HFFc6 (cell line): ENCODE data around the gene TUNAR. TPM values are rescaled to one million over a fixed set of nuclear protein-coding genes. Genes with fewer than 3 reads are reported as not detected.
A peak's percentile ranks its signal among the peaks of the same experiment; 100 is the strongest.

ENCODE experiments used
- DNase-seq: peaks from one replicate; pipeline ENCODE4 v3.0.0-alpha.2; 2018
- H3K27ac Mint-ChIP-seq: 2 replicates; pipeline ENCODE4 v1.8.0; 2020; ENCODE audit warnings: mild to moderate bottlenecking, mixed read lengths
- H3K27me3 Mint-ChIP-seq: 2 replicates; pipeline ENCODE4 v1.8.0; 2021; ENCODE audit warnings: mild to moderate bottlenecking, moderate library complexity, mixed read lengths; ENCODE audit not compliant: insufficient read depth
- H3K36me3 Mint-ChIP-seq: 2 replicates; pipeline ENCODE4 v1.8.0; 2021; ENCODE audit warnings: low read depth, mixed read lengths
- H3K4me1 Mint-ChIP-seq: 2 replicates; pipeline ENCODE4 v1.8.0; 2020; ENCODE audit warnings: low read depth, mixed read lengths
- H3K4me3 Mint-ChIP-seq: 2 replicates; pipeline ENCODE4 v1.8.0; 2020; ENCODE audit warnings: mild to moderate bottlenecking, moderate library complexity, mixed read lengths
- H3K9me3 Mint-ChIP-seq: 2 replicates; pipeline ENCODE4 v1.8.0; 2020; ENCODE audit warnings: mild to moderate bottlenecking, mixed read lengths
- total RNA-seq, 6 experiments: library from RNA; stranded (reverse); fragmentation: NEBNext Ultra II Directional; extraction: Animal tissue kit (Norgen Biotek cat#: 25700); gene quantifications; 2 replicates in 1 of 6; 3 replicates in 5 of 6; pipeline ENCODE4 v1.2.3, GENCODE V29; 2021
- TF ChIP-seq, protein P1 (sequence below): fragments of 200-600 bp; sonication (generic); IDR thresholded peaks from 2 replicates; pipeline ENCODE4 v1.5.0; 2021; ENCODE audit warnings: antibody characterized with exemption, mild to moderate bottlenecking

The TUNAR gene
- total RNA-seq, 6 experiments from 2014 or later: not detected

DNA sequence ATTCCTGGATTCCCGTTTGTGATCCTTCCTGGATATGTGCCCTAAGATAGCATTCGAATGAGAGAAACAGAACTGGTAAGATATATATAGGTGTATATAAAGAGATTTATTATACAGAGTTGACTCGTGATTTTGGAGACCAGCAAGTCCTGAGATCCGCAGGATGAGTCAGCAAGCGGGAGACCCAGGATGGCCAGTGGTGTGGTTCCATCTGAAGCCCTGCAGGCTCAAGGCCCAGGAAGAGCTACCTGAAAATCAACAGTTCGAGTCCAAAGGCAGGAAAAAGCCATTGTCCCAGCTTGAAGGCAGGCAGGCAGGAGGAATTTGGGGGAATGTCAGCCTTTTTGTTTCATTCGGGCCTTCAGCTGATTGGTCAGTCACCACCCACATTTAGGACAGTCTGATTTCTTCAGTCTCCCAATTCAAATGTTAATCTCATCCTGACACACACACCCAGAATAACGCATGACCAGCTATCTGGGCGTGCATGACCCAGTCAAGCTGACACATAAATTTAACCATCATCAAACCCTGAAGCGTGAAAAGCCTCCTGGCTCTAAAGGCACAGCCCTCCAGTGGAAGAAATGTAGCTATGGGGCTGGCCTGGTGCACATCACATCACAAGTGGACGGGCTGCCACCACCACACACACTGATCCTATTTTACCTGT is 44.3 kb downstream of the TUNAR start:
- no peaks in the 10 kb centered on the region for H3K4me1 Mint-ChIP-seq
- H3K9me3 Mint-ChIP-seq: no peaks in the 10 kb centered on the region
- no peak for DNase-seq
- no peak overlapping the region for H3K4me3 Mint-ChIP-seq
- peaks cover 11% of the 10 kb centered on the region; the same call in 1 of the 2 replicates for H3K27me3 Mint-ChIP-seq
- no peak overlapping the region for H3K27ac Mint-ChIP-seq
- H3K36me3 Mint-ChIP-seq: no peaks in the 10 kb centered on the region
- TF ChIP-seq, protein P1, sequence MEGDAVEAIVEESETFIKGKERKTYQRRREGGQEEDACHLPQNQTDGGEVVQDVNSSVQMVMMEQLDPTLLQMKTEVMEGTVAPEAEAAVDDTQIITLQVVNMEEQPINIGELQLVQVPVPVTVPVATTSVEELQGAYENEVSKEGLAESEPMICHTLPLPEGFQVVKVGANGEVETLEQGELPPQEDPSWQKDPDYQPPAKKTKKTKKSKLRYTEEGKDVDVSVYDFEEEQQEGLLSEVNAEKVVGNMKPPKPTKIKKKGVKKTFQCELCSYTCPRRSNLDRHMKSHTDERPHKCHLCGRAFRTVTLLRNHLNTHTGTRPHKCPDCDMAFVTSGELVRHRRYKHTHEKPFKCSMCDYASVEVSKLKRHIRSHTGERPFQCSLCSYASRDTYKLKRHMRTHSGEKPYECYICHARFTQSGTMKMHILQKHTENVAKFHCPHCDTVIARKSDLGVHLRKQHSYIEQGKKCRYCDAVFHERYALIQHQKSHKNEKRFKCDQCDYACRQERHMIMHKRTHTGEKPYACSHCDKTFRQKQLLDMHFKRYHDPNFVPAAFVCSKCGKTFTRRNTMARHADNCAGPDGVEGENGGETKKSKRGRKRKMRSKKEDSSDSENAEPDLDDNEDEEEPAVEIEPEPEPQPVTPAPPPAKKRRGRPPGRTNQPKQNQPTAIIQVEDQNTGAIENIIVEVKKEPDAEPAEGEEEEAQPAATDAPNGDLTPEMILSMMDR: no peak

DNA sequence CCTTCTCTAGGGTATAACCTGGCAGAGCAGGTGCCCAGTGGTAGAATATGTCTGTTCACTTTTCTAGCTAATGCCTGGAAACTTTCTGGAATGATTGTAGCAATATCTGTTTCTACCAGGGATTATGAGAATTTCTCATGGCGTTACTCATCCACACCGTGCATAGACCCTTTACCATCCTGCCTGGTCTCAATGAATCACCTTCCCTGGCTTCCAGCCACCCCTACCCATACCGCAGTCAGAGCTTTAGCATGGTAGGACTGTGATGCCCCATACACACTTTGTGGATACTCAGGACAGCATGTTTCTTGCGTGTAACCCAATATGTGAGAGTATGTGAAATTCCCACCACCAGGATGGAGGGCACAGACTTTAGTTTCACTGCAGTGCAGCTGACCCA is 45.4 kb downstream of the TUNAR start:
- H3K4me1 Mint-ChIP-seq: no peaks in the 10 kb centered on the region
- no peak overlapping the region for H3K4me3 Mint-ChIP-seq
- H3K36me3 Mint-ChIP-seq: no peaks in the 10 kb centered on the region
- no peaks in the 10 kb centered on the region for H3K9me3 Mint-ChIP-seq
- DNase-seq: no peak
- H3K27ac Mint-ChIP-seq: no peak overlapping the region
- H3K27me3 Mint-ChIP-seq: peaks cover 11% of the 10 kb centered on the region; the same call in 1 of the 2 replicates
- TF ChIP-seq, protein P1: no peak

DNA sequence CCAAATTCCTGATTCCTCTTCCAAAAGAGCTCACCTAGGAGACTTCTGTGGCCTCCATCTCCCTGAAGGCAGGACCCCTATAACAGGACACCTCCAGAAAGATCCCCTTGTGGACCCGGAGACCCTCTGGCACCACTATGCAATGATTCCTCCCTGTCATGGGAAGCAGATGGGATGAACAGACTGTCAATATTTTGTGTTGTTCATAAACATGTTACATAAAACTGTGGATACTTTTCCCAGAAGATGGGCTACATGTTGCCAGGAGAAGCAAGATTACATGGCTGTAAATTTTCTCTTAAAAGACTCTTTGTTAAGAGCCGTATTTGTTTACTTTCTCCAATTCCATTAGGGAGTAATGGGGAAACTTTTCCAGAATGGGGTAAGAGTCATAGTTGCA is 52.1 kb downstream of the TUNAR start:
- H3K4me1 Mint-ChIP-seq: no peaks in the 10 kb centered on the region
- no peaks in the 10 kb centered on the region for H3K36me3 Mint-ChIP-seq
- H3K9me3 Mint-ChIP-seq: no peaks in the 10 kb centered on the region
- H3K4me3 Mint-ChIP-seq: no peak overlapping the region
- H3K27ac Mint-ChIP-seq: no peak overlapping the region
- H3K27me3 Mint-ChIP-seq: peaks cover 6% of the 10 kb centered on the region; the same call in 1 of the 2 replicates
- DNase-seq: no peak
- TF ChIP-seq, protein P1: no peak

DNA sequence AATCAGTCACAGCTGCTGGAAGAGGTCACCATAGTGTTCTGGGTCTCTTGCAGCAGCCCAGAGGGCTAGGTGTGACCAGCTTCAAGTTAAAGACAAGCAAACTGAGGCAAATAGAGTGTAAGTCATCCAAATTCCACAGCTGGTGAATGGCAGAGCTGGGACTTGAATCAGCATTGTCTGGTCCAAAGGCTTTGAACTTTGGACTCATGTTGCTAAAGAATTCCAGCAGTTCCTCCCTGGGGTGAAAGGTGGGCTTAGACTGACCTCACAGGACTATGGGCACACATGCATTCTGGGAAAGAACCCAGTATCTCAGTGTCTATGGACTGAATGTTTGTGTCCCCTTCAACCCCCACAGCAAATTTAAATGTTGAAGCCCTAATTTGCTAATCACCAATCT is 54.8 kb downstream of the TUNAR start:
- Mint-ChIP-seq H3K4me1 (no peaks in the 10 kb centered on the region), H3K27ac (no peak overlapping the region), H3K4me3 (no peak overlapping the region), H3K9me3 (no peaks in the 10 kb centered on the region), H3K36me3 (no peaks in the 10 kb centered on the region), H3K27me3 (peaks cover 2% of the 10 kb centered on the region; the same call in 1 of the 2 replicates)
- TF ChIP-seq, protein P1: no peak
- no peak for DNase-seq

DNA sequence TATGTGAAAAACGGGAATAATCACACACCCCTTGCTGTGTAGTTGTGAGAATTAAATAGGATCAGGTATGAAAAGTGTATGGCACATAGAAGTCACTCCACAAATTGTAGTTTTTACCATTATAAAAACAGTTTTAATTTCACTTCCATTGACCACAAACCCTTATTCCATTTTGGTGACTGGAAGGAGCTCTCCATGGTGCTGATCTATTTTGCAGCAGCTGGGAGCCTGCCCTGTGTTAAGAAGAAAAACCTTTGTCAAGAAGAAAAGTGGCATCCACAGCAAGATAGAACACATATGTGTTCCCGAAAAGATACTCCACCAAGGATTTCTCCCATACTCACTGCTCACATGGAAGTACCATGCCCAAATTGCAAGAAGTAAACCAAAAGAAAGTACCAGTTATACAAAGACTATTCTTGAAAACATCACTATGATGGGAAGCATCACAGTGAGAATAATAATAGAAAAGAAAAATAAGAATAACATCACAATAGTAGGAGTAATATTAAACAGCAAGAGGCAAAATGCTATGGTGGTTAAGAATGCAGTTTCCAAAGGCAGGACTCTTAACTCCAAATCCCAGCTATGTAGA is 58.7 kb downstream of the TUNAR start:
- H3K9me3 Mint-ChIP-seq: peaks cover 8% of the 10 kb centered on the region; the same call in 1 of the 2 replicates
- DNase-seq: peak; percentile 21
- H3K4me3 Mint-ChIP-seq: no peak overlapping the region
- no peaks in the 10 kb centered on the region for H3K4me1 Mint-ChIP-seq
- no peak overlapping the region for H3K27ac Mint-ChIP-seq
- TF ChIP-seq, protein P1: no peak
- H3K27me3 Mint-ChIP-seq: no peaks in the 10 kb centered on the region; the same call in 1 of the 2 replicates
- no peaks in the 10 kb centered on the region for H3K36me3 Mint-ChIP-seq
